ENCODE data around the gene B9D1.

Gene B9D1

GRCh38 chr17:19327031-19327783 is 35.3 kb downstream of the B9D1 start:
- H2AFZ ChIP-seq (ENCODE audit: low read depth, low read length), result no peak overlapping the region
- no peak overlapping the region for H3K4me2 ChIP-seq (ENCODE audit: insufficient read depth, low read length)
- no peak overlapping the region for H3K4me3 ChIP-seq (ENCODE audit: low read depth in 1 of 2, low read length in 2 of 2)
- H3K4me1 ChIP-seq (ENCODE audit: insufficient read depth, low read length), result no peaks in the 10 kb centered on the region
- no peaks in the 10 kb centered on the region for H3K79me2 ChIP-seq (ENCODE audit: insufficient read depth, low read length)
- H3K27ac ChIP-seq (ENCODE audit: low read length), result no peak overlapping the region
- peaks cover 2% of the 10 kb centered on the region for H3K9me3 ChIP-seq (ENCODE audit: insufficient read depth, low read length, severe bottlenecking)
- ATAC-seq (ENCODE audit: insufficient read depth, low read depth) (no peak), DNase-seq (no peak)
- peaks cover 22% of the 10 kb centered on the region for H3K27me3 ChIP-seq (ENCODE audit: insufficient read depth, low read length, poor library complexity)
- H4K20me1 ChIP-seq (ENCODE audit: insufficient read depth, low read length), result peaks cover 9% of the 10 kb centered on the region; the same call in 1 of the 2 replicates
- no peak overlapping the region for H3K9ac ChIP-seq (ENCODE audit: low read depth, low read length)
- no peaks in the 10 kb centered on the region for H3K36me3 ChIP-seq (ENCODE audit: insufficient read depth, low read length)
- TF ChIP-seq EZH2 (IDR thresholded peaks at IDR 0.05; ENCODE audit: borderline replicate concordance, low read depth, low read length, severe bottlenecking), result no peak
- TF ChIP-seq CTCF (IDR thresholded peaks at IDR 0.05; ENCODE audit: borderline replicate concordance, extremely low read depth, low read length, poor library complexity, severe bottlenecking), result no peak

GRCh38 chr17:19325542-19325941 is 37.0 kb downstream of the B9D1 start:
- no peaks in the 10 kb centered on the region for H3K4me1 ChIP-seq (ENCODE audit: insufficient read depth, low read length)
- no peak overlapping the region for H3K27ac ChIP-seq (ENCODE audit: low read length)
- no peak overlapping the region for H3K4me3 ChIP-seq (ENCODE audit: low read depth in 1 of 2, low read length in 2 of 2)
- no peak overlapping the region for H3K4me2 ChIP-seq (ENCODE audit: insufficient read depth, low read length)
- TF ChIP-seq CTCF (IDR thresholded peaks at IDR 0.05; ENCODE audit: borderline replicate concordance, extremely low read depth, low read length, poor library complexity, severe bottlenecking) (no peak), EZH2 (IDR thresholded peaks at IDR 0.05; ENCODE audit: borderline replicate concordance, low read depth, low read length, severe bottlenecking) (no peak)
- no peaks in the 10 kb centered on the region for H3K79me2 ChIP-seq (ENCODE audit: insufficient read depth, low read length)
- H3K9ac ChIP-seq (ENCODE audit: low read depth, low read length), result no peak overlapping the region
- ATAC-seq (ENCODE audit: insufficient read depth, low read depth) (no peak), DNase-seq (no peak)
- no peak overlapping the region for H2AFZ ChIP-seq (ENCODE audit: low read depth, low read length)
- H3K36me3 ChIP-seq (ENCODE audit: insufficient read depth, low read length), result no peaks in the 10 kb centered on the region
- peaks cover 21% of the 10 kb centered on the region for H3K27me3 ChIP-seq (ENCODE audit: insufficient read depth, low read length, poor library complexity)
- peaks cover 2% of the 10 kb centered on the region for H3K9me3 ChIP-seq (ENCODE audit: insufficient read depth, low read length, severe bottlenecking)
- peaks cover 22% of the 10 kb centered on the region for H4K20me1 ChIP-seq (ENCODE audit: insufficient read depth, low read length)

GRCh38 chr17:19322861-19323260 is 39.7 kb downstream of the B9D1 start:
- H3K4me3 ChIP-seq (ENCODE audit: low read depth in 1 of 2, low read length in 2 of 2), result no peak overlapping the region
- H3K4me2 ChIP-seq (ENCODE audit: insufficient read depth, low read length), result no peak overlapping the region
- no peak overlapping the region for H3K27ac ChIP-seq (ENCODE audit: low read length)
- no peaks in the 10 kb centered on the region for H3K4me1 ChIP-seq (ENCODE audit: insufficient read depth, low read length)
- DNase-seq (no peak), ATAC-seq (ENCODE audit: insufficient read depth, low read depth) (no peak)
- no peaks in the 10 kb centered on the region for H3K79me2 ChIP-seq (ENCODE audit: insufficient read depth, low read length)
- H4K20me1 ChIP-seq (ENCODE audit: insufficient read depth, low read length), result peaks cover 22% of the 10 kb centered on the region
- peaks cover 2% of the 10 kb centered on the region for H3K9me3 ChIP-seq (ENCODE audit: insufficient read depth, low read length, severe bottlenecking)
- H2AFZ ChIP-seq (ENCODE audit: low read depth, low read length), result no peak overlapping the region
- peaks cover 12% of the 10 kb centered on the region for H3K27me3 ChIP-seq (ENCODE audit: insufficient read depth, low read length, poor library complexity)
- no peak overlapping the region for H3K9ac ChIP-seq (ENCODE audit: low read depth, low read length)
- TF ChIP-seq EZH2 (IDR thresholded peaks at IDR 0.05; ENCODE audit: borderline replicate concordance, low read depth, low read length, severe bottlenecking), result no peak
- no peak for TF ChIP-seq CTCF (IDR thresholded peaks at IDR 0.05; ENCODE audit: borderline replicate concordance, extremely low read depth, low read length, poor library complexity, severe bottlenecking)
- H3K36me3 ChIP-seq (ENCODE audit: insufficient read depth, low read length), result no peaks in the 10 kb centered on the region
